GM18507 (cell line): Measurements from ENCODE around the gene ADGRB3.
"Not testable (repeated sequence)": the region's sequence is repeated elsewhere in the genome, so short reads cannot be mapped to it uniquely, and the experiment has no call there.

Experiments used
- DNase-seq: peaks from one replicate; pipeline ENCODE4 v3.0.0; 2011; ENCODE audit warnings: low read depth; ENCODE audit not compliant: insufficient read length; ENCODE audit errors: extremely low spot score
- FAIRE-seq: peaks from 2 replicates; lab custom pipeline; 2011; peaks lifted over from hg19 to GRCh38; lab: Jason Lieb, UNC

Gene ADGRB3

GRCh38 chr6:68978411-68978810, 343.3 kb downstream of the ADGRB3 start:
- FAIRE-seq (no peak), DNase-seq (no peak)

GRCh38 chr6:68981668-68982067, 346.6 kb downstream of the ADGRB3 start:
- FAIRE-seq, DNase-seq: not testable (repeated sequence)

GRCh38 chr6:68988698-68989097, 353.6 kb downstream of the ADGRB3 start:
- FAIRE-seq (no peak), DNase-seq (no peak)

GRCh38 chr6:68990317-68990716, 355.2 kb downstream of the ADGRB3 start:
- no peak for FAIRE-seq

DNA sequence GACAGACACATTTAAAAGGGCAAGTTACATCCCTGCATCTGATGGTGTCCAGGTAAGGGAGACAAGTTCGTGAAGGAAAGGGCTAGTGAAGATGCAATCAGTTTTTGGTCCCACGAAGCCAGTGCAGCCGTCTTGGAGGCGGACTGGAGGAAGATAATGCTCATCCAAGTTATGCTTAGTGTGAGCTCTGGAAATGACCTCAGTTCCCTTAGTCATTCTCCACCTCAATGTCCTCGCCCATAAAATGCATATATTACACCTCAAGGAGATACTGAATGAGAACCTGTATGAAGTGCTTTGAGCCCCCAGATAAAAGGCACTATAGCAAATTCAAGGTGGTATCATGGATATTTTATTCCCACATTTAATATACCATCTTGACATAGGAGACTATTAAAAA, 358.8 kb downstream of the ADGRB3 start:
- DNase-seq (no peak), FAIRE-seq (no peak)

More at GRCh38 chr6:68990317-68990716, 355.2 kb downstream of the ADGRB3 start:
- DNase-seq: no peak

- DNase-seq: no peak
- no peak for FAIRE-seq
Observed at GRCh38 chr6:68994521-68994920, 359.4 kb downstream of the ADGRB3 start.

DNA sequence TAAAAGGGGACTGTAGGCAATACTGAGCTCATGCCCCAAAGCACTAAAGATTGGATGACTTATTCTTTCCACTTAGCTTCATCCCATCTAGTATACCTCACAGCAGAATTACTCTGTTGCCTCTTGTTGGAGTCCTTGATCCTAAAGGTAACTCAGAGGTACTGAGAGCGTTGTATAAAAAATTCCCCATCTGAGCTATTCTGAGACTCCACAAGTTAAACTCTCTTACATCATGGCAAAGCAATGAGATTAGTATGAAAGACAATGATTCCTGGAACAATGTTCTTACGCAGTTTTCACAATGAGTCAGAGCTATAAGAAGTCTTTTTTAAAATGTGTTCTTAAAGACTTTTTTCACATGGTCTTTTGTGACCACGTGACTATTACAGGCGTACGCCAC, 370.1 kb downstream of the ADGRB3 start:
- no peak for DNase-seq
- no peak for FAIRE-seq

DNA sequence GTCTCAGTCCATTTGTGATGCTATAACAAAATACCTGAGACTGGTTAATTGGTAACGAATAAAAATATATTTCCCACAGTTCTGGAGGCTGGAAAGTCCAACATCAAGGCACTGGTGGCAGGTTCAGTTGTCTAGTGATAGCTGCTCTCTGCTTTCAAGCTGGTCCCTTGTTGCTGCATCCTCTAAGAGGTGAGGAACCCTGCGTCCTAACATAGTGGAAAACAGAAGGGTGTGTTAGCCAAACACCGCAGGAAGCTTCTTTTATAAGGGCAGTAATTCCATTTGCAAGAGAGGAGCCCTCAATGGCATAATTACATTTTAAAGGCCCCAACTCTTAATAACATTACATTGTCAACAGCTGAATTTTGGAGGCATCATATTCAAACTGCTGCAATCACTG, 372.7 kb downstream of the ADGRB3 start:
- FAIRE-seq (no peak), DNase-seq (no peak)

- FAIRE-seq (no peak), DNase-seq (no peak)
Observed at GRCh38 chr6:69012211-69012610, 377.1 kb downstream of the ADGRB3 start.

DNA sequence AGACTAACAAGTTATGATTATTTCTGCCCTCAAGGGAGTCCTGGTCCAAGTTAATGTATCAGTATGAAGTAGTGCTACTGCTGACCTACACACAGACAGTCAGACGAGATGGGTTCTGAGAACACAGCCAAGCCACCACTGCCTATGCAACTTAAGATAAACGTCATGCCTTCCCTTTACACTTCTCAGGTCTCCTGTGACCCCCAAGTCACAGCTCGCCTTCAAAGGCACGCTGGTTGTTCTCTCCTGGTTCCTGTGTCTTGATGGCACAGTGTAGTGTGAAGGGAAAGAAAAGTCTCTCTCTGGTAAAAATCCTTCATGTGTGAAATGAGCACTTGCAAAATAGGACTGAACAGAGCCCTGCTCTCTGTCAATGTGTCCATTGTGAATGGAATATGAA, 377.8 kb downstream of the ADGRB3 start:
- no peak for FAIRE-seq
- no peak for DNase-seq

- no peak for DNase-seq
- no peak for FAIRE-seq
Observed at GRCh38 chr6:69018906-69019305, 383.8 kb downstream of the ADGRB3 start.

- FAIRE-seq: no peak
- no peak for DNase-seq
Observed at GRCh38 chr6:69019832-69020231, 384.8 kb downstream of the ADGRB3 start.

- DNase-seq (no peak), FAIRE-seq (no peak)
Observed at GRCh38 chr6:69022993-69023392, 387.9 kb downstream of the ADGRB3 start.

DNA sequence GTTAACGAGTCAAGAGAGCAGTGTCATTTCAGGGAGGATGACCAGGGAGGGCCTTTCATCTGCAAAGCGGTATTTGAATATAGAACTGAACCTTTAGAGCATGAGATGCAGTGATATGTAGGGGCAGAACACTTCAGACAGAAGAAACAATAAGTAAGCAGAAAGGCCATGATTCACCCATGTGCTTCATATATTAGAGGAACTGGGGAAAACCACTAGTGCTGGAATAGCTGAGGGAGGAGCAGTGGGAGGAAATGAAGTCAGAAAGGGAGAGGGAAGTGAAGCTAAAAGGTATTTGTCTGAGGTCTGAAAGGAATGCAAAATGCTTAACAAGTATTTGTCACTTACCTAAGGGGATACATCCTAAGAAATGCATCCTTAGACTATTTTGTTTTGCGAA, 391.2 kb downstream of the ADGRB3 start:
- no peak for DNase-seq

GRCh38 chr6:69026715-69027114, 391.6 kb downstream of the ADGRB3 start:
- no peak for FAIRE-seq
- DNase-seq: no peak

More for the DNA sequence above, 391.2 kb downstream of the ADGRB3 start:
- no peak for FAIRE-seq

DNA sequence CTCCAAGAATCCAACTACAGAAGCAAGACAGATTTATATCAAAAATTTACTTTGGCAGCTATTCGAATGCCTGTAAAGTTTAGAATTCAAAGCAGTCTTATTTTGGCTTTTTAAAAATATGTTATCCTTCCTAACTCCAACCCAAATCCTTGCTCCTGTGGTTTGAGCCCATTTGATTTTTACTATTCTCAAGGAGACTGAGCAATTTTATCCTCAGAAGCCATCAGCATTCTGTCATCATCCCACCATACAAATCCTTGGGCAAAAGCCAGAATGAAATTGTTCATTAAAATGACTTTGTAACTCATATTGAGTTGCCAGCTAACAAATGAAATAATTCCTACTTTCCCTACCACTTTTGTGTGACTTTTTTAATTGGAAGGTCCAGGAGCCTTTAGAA, 392.8 kb downstream of the ADGRB3 start:
- FAIRE-seq (no peak), DNase-seq (no peak)

- DNase-seq: no peak
- FAIRE-seq: no peak
Observed at GRCh38 chr6:69038841-69039240, 403.8 kb downstream of the ADGRB3 start.

DNA sequence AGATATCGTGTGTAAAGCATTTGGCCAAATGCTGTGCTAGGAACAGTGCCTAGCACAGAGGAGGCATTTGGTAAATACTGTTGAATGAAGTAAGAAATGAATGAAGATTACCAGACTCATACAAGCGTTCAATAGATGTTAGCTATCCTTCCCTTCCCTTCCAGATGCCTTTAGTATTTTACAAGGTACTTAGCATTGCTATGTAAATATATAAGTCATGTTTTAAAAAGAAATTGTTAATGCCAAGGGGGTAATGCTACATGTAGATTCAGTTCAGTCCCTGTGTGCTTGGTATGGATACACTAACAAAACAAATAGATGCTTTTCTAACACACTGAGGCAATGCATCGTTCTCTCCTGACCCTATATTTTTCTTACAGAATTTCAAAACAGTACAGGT, 407.2 kb downstream of the ADGRB3 start:
- no peak for DNase-seq
- no peak for FAIRE-seq

DNA sequence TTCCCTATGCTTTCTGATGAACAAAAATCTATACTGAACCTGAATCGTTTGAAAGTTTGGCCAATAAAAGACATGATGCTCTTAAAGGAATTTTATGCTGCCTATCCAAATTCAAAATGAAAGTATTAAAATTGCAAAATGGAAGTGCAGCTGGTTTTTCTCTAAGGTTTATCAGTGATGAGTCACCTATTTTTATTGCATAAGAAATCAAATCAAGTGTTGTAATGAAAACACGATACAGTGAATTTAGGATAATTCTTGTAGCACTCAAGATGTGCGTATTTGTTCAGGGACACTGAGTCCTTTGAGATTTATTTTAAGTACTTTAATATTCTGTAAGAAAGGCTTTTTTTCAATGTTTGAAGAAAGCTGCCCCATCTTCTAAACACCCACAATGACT, 409.5 kb downstream of the ADGRB3 start:
- no peak for FAIRE-seq
- no peak for DNase-seq

GRCh38 chr6:69059413-69059812, 424.3 kb downstream of the ADGRB3 start:
- FAIRE-seq: no peak
- DNase-seq: no peak

GRCh38 chr6:69061066-69061465, 426.0 kb downstream of the ADGRB3 start:
- DNase-seq: no peak
- FAIRE-seq: no peak

- no peak for FAIRE-seq
- DNase-seq: no peak
Observed at GRCh38 chr6:69063401-69063800, 428.3 kb downstream of the ADGRB3 start.
